Gastroesophageal sphincter (tissue), 4 donors: ENCODE measurements around the gene FOXN3. TPM values are rescaled to one million over a fixed set of nuclear protein-coding genes. Genes with fewer than 3 reads are reported as not detected.
A peak's percentile ranks its signal among the peaks of the same experiment; 100 is the strongest.

Source experiments
- ATAC-seq: fragments of 150-250 bp; one replicate; pipeline ENCODE4 v1.9.1; 2016; ENCODE audit warnings: mild to moderate bottlenecking, moderate library complexity
- H3K27ac ChIP-seq, 4 donors: fragments of 200-600 bp; sonication (generic) in 3 of 4; 1 replicate in 3 of 4; 2 replicates in 1 of 4; pipeline ENCODE4 v1.5.1; 2016 to 2019
- H3K27me3 ChIP-seq: fragments of 200-600 bp; sonication (generic); one replicate; pipeline ENCODE4 v1.5.1; 2019
- H3K36me3 ChIP-seq, 2 donors: fragments of 200-600 bp; sonication (generic); one replicate each; pipeline ENCODE4 v1.5.1; 2019; ENCODE audit warnings: control low read depth in 1 of 2
- H3K4me1 ChIP-seq, 3 donors: fragments of 200-600 bp; sonication (generic); 1 replicate in 2 of 3; 2 replicates in 1 of 3; pipeline ENCODE4 v1.5.1; 2016 to 2019; ENCODE audit warnings: control low read depth in 2 of 3
- H3K4me3 ChIP-seq, 2 donors: fragments of 200-600 bp; sonication (generic); one replicate each; pipeline ENCODE4 v1.5.1; 2019; ENCODE audit warnings: mild to moderate bottlenecking in 1 of 2, moderate library complexity in 1 of 2
- H3K9me3 ChIP-seq, 3 donors: fragments of 200-600 bp; sonication (generic); one replicate each; pipeline ENCODE4 v1.5.1; 2017 to 2019; ENCODE audit warnings: control low read depth in 2 of 3
- CTCF ChIP-seq, 4 experiments: fragments of 200-600 bp in 2 of 4; fragments of 450-650 bp in 2 of 4; sonication (generic) in 1 of 4; IDR thresholded peaks; one replicate each; pipeline ENCODE4 v1.5.1; 2017 to 2019; ENCODE audit warnings: antibody characterized with exemption in 4 of 4, mild to moderate bottlenecking in 2 of 4, moderate library complexity in 2 of 4
- EP300 ChIP-seq: sonication (generic); formaldehyde crosslinking; IDR thresholded peaks from one replicate; pipeline ENCODE4 v1.6.1; 2017; ENCODE audit warnings: antibody characterized with exemption, mild to moderate bottlenecking
- POLR2A ChIP-seq, 2 donors: fragments of 450-650 bp; IDR thresholded peaks; one replicate each; pipeline ENCODE4 v1.6.1; 2017; ENCODE audit warnings: antibody characterized with exemption in 2 of 2, mild to moderate bottlenecking in 2 of 2, moderate library complexity in 1 of 2
- POLR2AphosphoS5 ChIP-seq: sonication (generic); formaldehyde crosslinking; IDR thresholded peaks from one replicate; pipeline ENCODE4 v1.6.1; 2017; ENCODE audit warnings: antibody characterized with exemption
- WGBS, 2 donors: methylation state at CpG; one replicate each; pipeline ENCODE4 v1.1.5; 2018; ENCODE audit warnings: low coverage in 1 of 2; 5-methylcytosine and 5-hydroxymethylcytosine counted together
- total RNA-seq, 4 donors: library from RNA; depleted of rRNA; stranded (reverse); fragments of >200 nt; gene quantifications; one replicate each; pipeline ENCODE4 v1.1.0, GENCODE V29; 2016

Gene FOXN3
- total RNA-seq, 4 donors from 2014 or later = 116 to 172 (median 136) TPM

GRCh38 chr14:89214221-89214965, 202.6 kb downstream of the FOXN3 start:
- no peaks in the 10 kb centered on the region for H3K27me3 ChIP-seq
- 41 to 56% methylated on average over 4 to 7 of the region's 14 CpGs for WGBS, 2 donors
- peaks cover 0 to 56% (median 0%) of the 10 kb centered on the region in 3 donors for H3K4me1 ChIP-seq
- peaks cover 0 to 2% of the 10 kb centered on the region in 2 donors for H3K36me3 ChIP-seq
- peak overlapping the region in 3 of 4 donors; percentile 21 to 56 (median 25) for H3K27ac ChIP-seq
- H3K4me3 ChIP-seq = no peak overlapping the region
- TF ChIP-seq POLR2A (IDR thresholded peaks at IDR 0.05) (no peak), EP300 (no peak), CTCF (IDR thresholded peaks at IDR 0.05) (peak in 1 of 4 experiments; percentile 28), POLR2AphosphoS5 (no peak)
- H3K9me3 ChIP-seq = no peaks in the 10 kb centered on the region
- peak; percentile 71 for ATAC-seq

- WGBS, 2 donors = 60 to 100% methylated on average over 2 to 3 of the region's 6 CpGs
- Histone ChIP-seq H3K27ac (no peak overlapping the region), H3K27me3 (no peaks in the 10 kb centered on the region), H3K36me3 (no peaks in the 10 kb centered on the region), H3K4me1 (peaks cover 0 to 57% (median 0%) of the 10 kb centered on the region in 3 donors), H3K4me3 (no peak overlapping the region), H3K9me3 (no peaks in the 10 kb centered on the region)
- no peak for TF ChIP-seq POLR2A (IDR thresholded peaks at IDR 0.05)
- no peak for TF ChIP-seq CTCF (IDR thresholded peaks at IDR 0.05)
- no peak for TF ChIP-seq POLR2AphosphoS5
- TF ChIP-seq EP300 = no peak
- no peak for ATAC-seq
These were observed 204.4 kb downstream of the FOXN3 start for GRCh38 chr14:89212386-89213235.

- peaks cover 0 to 45% (median 0%) of the 10 kb centered on the region in 3 donors for H3K4me1 ChIP-seq
- peaks cover 0 to 8% of the 10 kb centered on the region in 2 donors for H3K36me3 ChIP-seq
- 79 to 90% methylated on average over 3 of the region's 3 CpGs for WGBS, 2 donors
- TF ChIP-seq POLR2A (IDR thresholded peaks at IDR 0.05) (no peak), CTCF (IDR thresholded peaks at IDR 0.05) (no peak), POLR2AphosphoS5 (no peak), EP300 (no peak)
- no peaks in the 10 kb centered on the region for H3K27me3 ChIP-seq
- H3K27ac ChIP-seq = no peak overlapping the region
- no peak for ATAC-seq
- H3K9me3 ChIP-seq = no peaks in the 10 kb centered on the region
- no peak overlapping the region for H3K4me3 ChIP-seq
These were observed 207.5 kb downstream of the FOXN3 start for GRCh38 chr14:89209558-89209957.

GRCh38 chr14:89207925-89208328, 209.1 kb downstream of the FOXN3 start:
- ATAC-seq = no peak

More at GRCh38 chr14:89207925-89208328, 209.1 kb downstream of the FOXN3 start:
- Histone ChIP-seq H3K4me1 (peaks cover 0 to 40% (median 0%) of the 10 kb centered on the region in 3 donors), H3K27me3 (no peaks in the 10 kb centered on the region), H3K27ac (no peak overlapping the region), H3K9me3 (no peaks in the 10 kb centered on the region), H3K4me3 (no peak overlapping the region), H3K36me3 (peaks cover 0 to 8% of the 10 kb centered on the region in 2 donors)
- 84 to 100% methylated on average over 1 to 6 of the region's 7 CpGs for WGBS, 2 donors
- TF ChIP-seq POLR2AphosphoS5 (no peak), EP300 (no peak), CTCF (IDR thresholded peaks at IDR 0.05) (no peak), POLR2A (IDR thresholded peaks at IDR 0.05) (no peak)
